ENCODE measurements around the gene CEBPE.

Gene CEBPE

DNA sequence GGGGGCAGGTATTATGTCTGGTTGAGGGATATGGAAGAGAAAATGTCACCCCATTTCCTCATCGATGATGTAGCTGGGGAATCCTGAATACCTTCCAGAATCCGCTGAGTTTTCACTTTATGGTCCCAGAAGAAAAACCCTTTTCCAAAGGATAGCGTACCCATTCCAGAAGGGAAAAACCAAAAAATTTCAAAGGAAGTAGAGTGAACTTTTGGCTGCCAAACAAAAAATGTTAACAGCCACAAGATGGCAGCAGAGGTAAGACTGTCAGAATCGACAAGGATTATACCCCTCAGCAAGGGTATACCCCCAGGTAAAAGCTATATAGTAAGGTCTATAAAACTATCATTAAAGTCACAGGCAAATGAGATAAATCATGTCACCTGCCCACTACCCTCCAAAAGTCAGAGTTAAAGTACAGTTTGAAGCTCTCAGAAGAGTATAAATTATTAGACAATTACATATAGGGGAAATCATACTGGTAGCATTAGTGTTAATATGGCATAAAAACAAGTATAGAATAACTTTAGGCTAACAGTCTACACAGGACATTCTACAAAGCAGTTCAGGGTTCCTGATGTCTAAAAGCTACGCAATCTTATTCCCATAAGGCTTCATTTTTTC is 42.2 kb downstream of the CEBPE start:
- no peak for DNase-seq (ENCODE audit: low read depth)

GRCh38 chr14:23074906-23075305 is 44.1 kb downstream of the CEBPE start:
- DNase-seq (ENCODE audit: low read depth): no peak

DNA sequence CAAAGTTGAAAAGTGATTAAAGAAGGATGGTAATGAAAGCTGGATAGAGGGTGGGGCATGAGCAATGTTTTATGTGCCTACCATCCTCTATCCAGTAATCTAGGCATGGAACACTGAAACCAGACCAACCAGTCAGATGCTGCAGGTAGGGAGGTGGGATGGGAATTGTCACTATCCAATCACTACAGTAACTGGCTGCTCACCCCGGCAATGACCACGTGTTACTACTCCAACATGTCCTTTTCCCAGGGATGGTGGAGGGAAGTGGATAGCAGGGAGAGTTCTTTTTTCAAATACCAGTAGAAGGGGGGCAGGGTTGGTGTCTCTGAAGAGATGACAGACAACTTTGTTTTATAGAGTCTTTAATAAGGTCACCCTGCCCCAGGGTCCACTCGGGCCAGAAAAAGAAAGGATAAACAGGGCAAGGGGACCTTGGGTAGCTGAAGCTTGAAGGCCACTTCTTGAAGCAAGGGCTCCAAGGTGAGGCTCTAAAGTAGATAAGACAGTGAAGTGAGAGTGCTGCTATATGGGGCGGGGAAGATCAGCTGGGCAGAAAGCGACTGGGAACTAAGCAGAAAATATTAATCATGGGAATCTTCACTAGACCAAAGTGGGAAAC is 47.0 kb downstream of the CEBPE start:
- DNase-seq (ENCODE audit: low read depth): no peak

DNA sequence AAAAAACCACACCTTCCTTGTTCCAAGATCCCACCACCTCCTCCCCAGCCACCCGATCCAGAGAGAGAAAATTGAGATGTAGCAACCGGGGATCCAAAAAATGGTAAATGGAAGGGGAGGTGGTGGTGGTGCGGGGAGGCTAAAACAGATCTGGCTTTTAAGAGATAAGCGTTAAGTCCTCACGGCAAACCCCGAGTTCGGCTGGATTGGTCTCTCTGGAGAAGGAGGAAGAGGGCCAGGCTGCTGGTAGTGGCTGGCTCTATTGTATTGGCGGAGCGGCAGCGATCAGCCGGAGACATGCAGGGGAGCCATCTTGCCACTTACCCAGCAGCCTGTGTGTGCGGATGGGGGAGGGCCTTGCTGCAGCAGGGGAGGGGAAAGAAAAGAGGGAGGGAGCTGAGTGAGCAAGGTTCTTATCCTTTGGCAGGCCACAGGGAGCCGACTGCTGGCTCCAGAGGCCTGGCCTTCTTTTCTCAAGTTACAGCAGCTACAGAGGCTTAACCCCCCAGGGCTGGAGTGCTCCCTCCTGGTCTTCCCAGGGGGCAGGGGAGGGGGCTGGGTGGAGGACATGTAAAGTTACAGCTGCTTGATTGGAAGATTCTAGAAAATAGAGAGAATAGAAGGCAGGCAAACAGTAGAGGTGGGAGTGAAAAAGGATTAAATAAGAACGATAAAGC is 47.7 kb downstream of the CEBPE start:
- peak; percentile 89 for DNase-seq (ENCODE audit: low read depth)

DNA sequence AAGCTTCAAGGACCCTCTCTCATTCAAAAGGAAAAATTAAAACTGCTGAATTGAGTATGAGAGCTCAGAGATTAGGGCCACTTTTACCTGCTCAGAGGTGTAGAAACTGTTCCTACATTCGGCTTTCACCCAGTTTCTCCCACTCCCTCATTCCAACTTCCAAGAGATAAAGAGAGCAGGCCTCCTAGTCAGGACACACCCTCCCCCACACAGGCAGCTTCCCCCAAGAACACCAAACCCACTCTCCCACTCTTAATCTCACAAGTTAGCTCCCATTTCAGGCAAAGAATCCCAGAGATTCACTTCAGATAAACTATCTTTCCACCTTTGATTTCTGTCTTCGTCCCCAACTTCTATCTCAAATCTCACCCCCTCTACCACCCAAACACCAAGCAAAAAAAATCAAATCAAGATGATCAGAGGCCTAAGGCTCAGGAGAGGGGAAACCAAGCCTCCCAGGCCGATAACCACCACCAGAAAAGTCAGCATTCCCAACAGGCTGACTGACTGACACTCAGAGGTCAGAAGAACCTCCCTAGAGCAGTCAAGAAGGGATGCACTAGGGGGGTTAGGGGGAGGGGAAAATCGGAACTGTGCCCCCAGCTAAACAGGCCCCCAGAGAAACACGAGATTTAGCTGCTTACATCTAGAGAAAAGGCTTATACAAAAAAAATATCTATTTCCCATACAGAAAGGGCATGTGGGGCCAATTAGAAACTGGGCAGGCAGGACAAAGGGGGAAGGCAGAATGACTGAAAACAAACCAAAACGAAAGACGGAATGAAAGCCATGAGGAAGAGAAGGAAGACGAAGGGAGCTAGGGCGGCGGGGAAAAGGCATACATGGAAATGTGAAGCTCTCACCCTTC is 48.6 kb downstream of the CEBPE start:
- no peak for DNase-seq (ENCODE audit: low read depth)

DNA sequence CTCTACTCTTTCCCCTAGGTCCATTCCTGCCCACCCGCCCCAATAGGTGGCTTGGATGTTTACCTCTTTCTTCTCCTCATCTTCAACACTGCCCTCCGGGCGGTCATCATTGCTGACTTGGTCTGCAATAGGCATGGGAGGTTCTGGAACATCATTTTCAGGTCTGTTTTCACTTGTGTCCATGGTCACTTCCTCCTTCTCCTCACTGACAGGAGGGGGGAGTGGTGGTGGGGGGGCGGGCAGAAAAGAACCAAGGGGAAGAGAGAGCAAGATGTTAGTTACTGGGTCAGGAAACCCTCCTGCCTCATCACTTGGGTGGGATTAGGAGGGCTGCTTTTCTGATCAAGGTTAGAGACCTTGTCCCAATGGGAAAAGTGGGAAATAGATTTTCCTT is 49.6 kb downstream of the CEBPE start:
- no peak for DNase-seq (ENCODE audit: low read depth)

GRCh38 chr14:23068789-23069412 is 50.2 kb downstream of the CEBPE start:
- DNase-seq (ENCODE audit: low read depth): peak; percentile 86

GRCh38 chr14:23067847-23068788 is 50.9 kb downstream of the CEBPE start:
- no peak for DNase-seq (ENCODE audit: low read depth)

Data from stromal cell of bone marrow (primary cell).